ENCODE measurements around the gene RAB14. TPM values are rescaled to one million over a fixed set of nuclear protein-coding genes. Genes with fewer than 3 reads are reported as not detected.

Gene RAB14
- total and polyA plus RNA-seq, 10 of the 15 experiments (the other 5 are each of a cell fraction or from before 2014, with no cell fraction given), result 16.7 to 59.9 (median 25.4) TPM

DNA sequence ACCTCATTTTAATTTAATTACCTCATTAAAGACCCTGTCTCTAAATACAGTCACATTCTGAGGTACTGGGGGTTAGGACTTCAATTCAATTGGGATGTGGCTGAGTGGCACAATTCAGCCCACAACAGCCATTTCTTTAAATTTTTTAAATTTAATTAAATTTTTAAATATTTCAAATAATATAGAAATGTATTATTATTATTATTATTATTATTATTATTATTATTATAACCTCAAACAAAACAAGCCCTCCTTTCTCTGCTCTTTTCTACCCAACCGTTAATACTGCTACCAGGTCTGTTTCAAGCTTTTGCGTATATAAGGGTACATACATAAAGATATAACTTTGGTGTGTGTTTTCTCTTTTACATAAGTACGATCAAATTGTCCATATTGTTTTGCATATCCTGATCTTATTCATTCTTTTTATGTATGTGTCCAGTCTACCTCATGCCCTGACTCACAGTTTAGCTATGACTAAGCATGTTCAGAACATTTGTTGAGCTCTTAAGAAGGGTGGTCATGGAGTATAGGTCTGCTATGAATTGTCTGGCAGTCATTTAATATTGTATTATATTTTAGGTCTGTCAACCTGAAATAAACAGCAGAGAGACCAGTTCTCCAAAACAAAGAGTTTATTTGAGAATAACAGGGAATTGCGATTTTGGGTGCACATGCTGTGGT is 16.1 kb upstream of the RAB14 start:
- WGBS (ENCODE audit: insufficient coverage, insufficient replicate concordance, low lambda C conversion rate, missing lambda C conversion rate), result 12% methylated on average over 4 of the region's 4 CpGs
- H3K4me1 ChIP-seq (ENCODE audit: control insufficient read depth, insufficient read depth, low read length), result peaks cover 10% of the 10 kb centered on the region
- H3K79me2 ChIP-seq (ENCODE audit: control insufficient read depth, insufficient read depth, low read length), result no peaks in the 10 kb centered on the region
- no peak overlapping the region; the same call in 1 of the 2 replicates for H3K27ac ChIP-seq (ENCODE audit: control insufficient read depth, insufficient read depth)
- in situ Hi-C loops (cut with MboI) (loop anchor here (5.0 kb wide), 2 partner anchors 100 to 180 kb away; no protein-coding TSS in a partner anchor), intact Hi-C loops (cut with micrococcal nuclease; ENCODE audit: unreplicated experiment) (no loop called here)
- ATAC-seq, result peak; percentile 93
- H2AFZ ChIP-seq (ENCODE audit: control insufficient read depth, low read depth, low read length), result no peak overlapping the region
- no peak overlapping the region for H3K9ac ChIP-seq (ENCODE audit: control insufficient read depth, insufficient read depth, low read length)
- ChIA-PET CTCF (interaction anchor here (0.8 to 1.4 kb wide), 7 partner anchors 13 to 236 kb away, joined by 3 to 6 read pairs (median 3); partner anchors contain the start of gene RAB14), RAD21 (ENCODE audit: unreplicated experiment) (interaction anchor here (0.7 to 1.0 kb wide), 2 partner anchors 16 to 163 kb away, joined by 3 read pairs; no protein-coding TSS in a partner anchor), POLR2A (interaction anchor here (0.6 to 1.0 kb wide), 4 partner anchors 8 to 327 kb away, joined by 3 to 6 read pairs (median 6); no protein-coding TSS in a partner anchor), SMC1A (ENCODE audit: uncharacterized antibody, unreplicated experiment) (interaction anchor here (0.8 to 2.4 kb wide), 12 partner anchors 8 to 182 kb away, joined by 3 to 11 read pairs (median 4); no protein-coding TSS in a partner anchor)
- no peak overlapping the region for H3K4me2 ChIP-seq (ENCODE audit: control insufficient read depth, insufficient read depth)
- no peaks in the 10 kb centered on the region for H3K36me3 ChIP-seq (ENCODE audit: control insufficient read depth in 2 of 2, insufficient read depth in 2 of 2, low read length in 1 of 2)
- H4K20me1 ChIP-seq (ENCODE audit: control insufficient read depth, insufficient read depth), result no peaks in the 10 kb centered on the region
- no TSS peak for BruUV-seq (replicated peaks)
- peak; percentile 35 for FAIRE-seq
- H3K27me3 ChIP-seq (replicated peaks in 1 of 2; ENCODE audit: control insufficient read depth in 2 of 2, insufficient read depth in 2 of 2, low read length in 1 of 2), result no peaks in the 10 kb centered on the region
- H3K9me3 ChIP-seq (replicated peaks; ENCODE audit: control insufficient read depth, insufficient read depth, low read length), result no peaks in the 10 kb centered on the region
- peak; percentile 50 for DNase-seq (ENCODE audit: low read depth, low spot score)
- no peak overlapping the region for H3K4me3 ChIP-seq
- TF ChIP-seq NFIC (IDR thresholded peaks at IDR 0.05; ENCODE audit: low read depth, low read length) (peak; percentile 83; the same call in 1 of the 2 replicates), TCF7 (IDR thresholded peaks at IDR 0.05; ENCODE audit: borderline replicate concordance) (peak; percentile 91), DPF2 (IDR thresholded peaks at IDR 0.05) (peak; percentile 58; the same call in 1 of the 2 replicates), YY1 (IDR thresholded peaks at IDR 0.05; ENCODE audit: low read depth, low read length) (no peak), RFX5 (IDR thresholded peaks at IDR 0.05; ENCODE audit: low read depth, low read length) (no peak), BHLHE40 (IDR thresholded peaks at IDR 0.05; ENCODE audit: borderline replicate concordance in 1 of 2, low read depth in 2 of 2, low read length in 1 of 2) (peak in 1 of 2 experiments; percentile 25; a peak in 1 of 4 replicates), STAT1 (conservative IDR thresholded peaks at IDR 0.05) (no peak), IRF4 (IDR thresholded peaks at IDR 0.05; ENCODE audit: low read depth, low read length) (peak; percentile 87), ZBED1 (IDR thresholded peaks at IDR 0.05; ENCODE audit: borderline replicate concordance) (peak; percentile 53; the same call in 1 of the 2 replicates), JUND (IDR thresholded peaks at IDR 0.05; ENCODE audit: low read depth, low read length) (peak; percentile 66; the same call in 1 of the 2 replicates), NFYA (IDR thresholded peaks at IDR 0.05; ENCODE audit: borderline replicate concordance, low read depth, low read length) (no peak), BCL11A (IDR thresholded peaks at IDR 0.05; ENCODE audit: low read depth, low read length) (peak; percentile 63; the same call in 1 of the 2 replicates)
- TF ChIP-seq, protein P1, sequence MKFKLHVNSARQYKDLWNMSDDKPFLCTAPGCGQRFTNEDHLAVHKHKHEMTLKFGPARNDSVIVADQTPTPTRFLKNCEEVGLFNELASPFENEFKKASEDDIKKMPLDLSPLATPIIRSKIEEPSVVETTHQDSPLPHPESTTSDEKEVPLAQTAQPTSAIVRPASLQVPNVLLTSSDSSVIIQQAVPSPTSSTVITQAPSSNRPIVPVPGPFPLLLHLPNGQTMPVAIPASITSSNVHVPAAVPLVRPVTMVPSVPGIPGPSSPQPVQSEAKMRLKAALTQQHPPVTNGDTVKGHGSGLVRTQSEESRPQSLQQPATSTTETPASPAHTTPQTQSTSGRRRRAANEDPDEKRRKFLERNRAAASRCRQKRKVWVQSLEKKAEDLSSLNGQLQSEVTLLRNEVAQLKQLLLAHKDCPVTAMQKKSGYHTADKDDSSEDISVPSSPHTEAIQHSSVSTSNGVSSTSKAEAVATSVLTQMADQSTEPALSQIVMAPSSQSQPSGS (IDR thresholded peaks at IDR 0.05; ENCODE audit: low read length), result peak; percentile 86
- TF ChIP-seq, protein P2, sequence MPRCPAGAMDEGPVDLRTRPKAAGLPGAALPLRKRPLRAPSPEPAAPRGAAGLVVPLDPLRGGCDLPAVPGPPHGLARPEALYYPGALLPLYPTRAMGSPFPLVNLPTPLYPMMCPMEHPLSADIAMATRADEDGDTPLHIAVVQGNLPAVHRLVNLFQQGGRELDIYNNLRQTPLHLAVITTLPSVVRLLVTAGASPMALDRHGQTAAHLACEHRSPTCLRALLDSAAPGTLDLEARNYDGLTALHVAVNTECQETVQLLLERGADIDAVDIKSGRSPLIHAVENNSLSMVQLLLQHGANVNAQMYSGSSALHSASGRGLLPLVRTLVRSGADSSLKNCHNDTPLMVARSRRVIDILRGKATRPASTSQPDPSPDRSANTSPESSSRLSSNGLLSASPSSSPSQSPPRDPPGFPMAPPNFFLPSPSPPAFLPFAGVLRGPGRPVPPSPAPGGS (IDR thresholded peaks at IDR 0.05; ENCODE audit: borderline replicate concordance, insufficient read depth, low read depth, low read length, poor library complexity, severe bottlenecking), result no peak
- TF ChIP-seq, protein P3, sequence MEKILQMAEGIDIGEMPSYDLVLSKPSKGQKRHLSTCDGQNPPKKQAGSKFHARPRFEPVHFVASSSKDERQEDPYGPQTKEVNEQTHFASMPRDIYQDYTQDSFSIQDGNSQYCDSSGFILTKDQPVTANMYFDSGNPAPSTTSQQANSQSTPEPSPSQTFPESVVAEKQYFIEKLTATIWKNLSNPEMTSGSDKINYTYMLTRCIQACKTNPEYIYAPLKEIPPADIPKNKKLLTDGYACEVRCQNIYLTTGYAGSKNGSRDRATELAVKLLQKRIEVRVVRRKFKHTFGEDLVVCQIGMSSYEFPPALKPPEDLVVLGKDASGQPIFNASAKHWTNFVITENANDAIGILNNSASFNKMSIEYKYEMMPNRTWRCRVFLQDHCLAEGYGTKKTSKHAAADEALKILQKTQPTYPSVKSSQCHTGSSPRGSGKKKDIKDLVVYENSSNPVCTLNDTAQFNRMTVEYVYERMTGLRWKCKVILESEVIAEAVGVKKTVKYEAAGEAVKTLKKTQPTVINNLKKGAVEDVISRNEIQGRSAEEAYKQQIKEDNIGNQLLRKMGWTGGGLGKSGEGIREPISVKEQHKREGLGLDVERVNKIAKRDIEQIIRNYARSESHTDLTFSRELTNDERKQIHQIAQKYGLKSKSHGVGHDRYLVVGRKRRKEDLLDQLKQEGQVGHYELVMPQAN (conservative IDR thresholded peaks at IDR 0.05), result no peak
- TF ChIP-seq, protein P4, sequence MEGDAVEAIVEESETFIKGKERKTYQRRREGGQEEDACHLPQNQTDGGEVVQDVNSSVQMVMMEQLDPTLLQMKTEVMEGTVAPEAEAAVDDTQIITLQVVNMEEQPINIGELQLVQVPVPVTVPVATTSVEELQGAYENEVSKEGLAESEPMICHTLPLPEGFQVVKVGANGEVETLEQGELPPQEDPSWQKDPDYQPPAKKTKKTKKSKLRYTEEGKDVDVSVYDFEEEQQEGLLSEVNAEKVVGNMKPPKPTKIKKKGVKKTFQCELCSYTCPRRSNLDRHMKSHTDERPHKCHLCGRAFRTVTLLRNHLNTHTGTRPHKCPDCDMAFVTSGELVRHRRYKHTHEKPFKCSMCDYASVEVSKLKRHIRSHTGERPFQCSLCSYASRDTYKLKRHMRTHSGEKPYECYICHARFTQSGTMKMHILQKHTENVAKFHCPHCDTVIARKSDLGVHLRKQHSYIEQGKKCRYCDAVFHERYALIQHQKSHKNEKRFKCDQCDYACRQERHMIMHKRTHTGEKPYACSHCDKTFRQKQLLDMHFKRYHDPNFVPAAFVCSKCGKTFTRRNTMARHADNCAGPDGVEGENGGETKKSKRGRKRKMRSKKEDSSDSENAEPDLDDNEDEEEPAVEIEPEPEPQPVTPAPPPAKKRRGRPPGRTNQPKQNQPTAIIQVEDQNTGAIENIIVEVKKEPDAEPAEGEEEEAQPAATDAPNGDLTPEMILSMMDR (IDR thresholded peaks at IDR 0.05 in 2 of 3, conservative IDR thresholded peaks at IDR 0.05 in 1 of 3; ENCODE audit: control insufficient read depth in 2 of 3, extremely low read depth in 1 of 3, insufficient read depth in 1 of 3, low read depth in 3 of 3, low read length in 3 of 3), result no peak
